PFSK-1 (cell line): ENCODE data around the gene XYLT1.

Experiments
- FOXP2 ChIP-seq: optimal IDR thresholded peaks from 2 replicates; pipeline ENCODE3; 2011; ENCODE audit warnings: borderline replicate concordance, control low read depth, inconsistent platforms; ENCODE audit not compliant: insufficient read depth; ENCODE audit errors: extremely low read length, extremely low read depth
- POLR2AphosphoS5 ChIP-seq: IDR thresholded peaks from 2 replicates; pipeline ENCODE4 v1.6.1; 2012; ENCODE audit warnings: low read depth, mild to moderate bottlenecking, control low read depth, low read length, moderate library complexity
- REST ChIP-seq, 2 experiments: IDR thresholded peaks; 2 replicates each; pipeline versions ENCODE4 v1.6.1 to v1.8.0; 2011 to 2012; ENCODE audit warnings: low read depth in 2 of 2, low read length in 2 of 2, control low read depth in 1 of 2, inconsistent platforms in 1 of 2, mild to moderate bottlenecking in 1 of 2, moderate library complexity in 1 of 2; ENCODE audit not compliant: insufficient read depth in 1 of 2
- SIN3A ChIP-seq: IDR thresholded peaks from 2 replicates; pipeline ENCODE4 v1.6.1; 2012; ENCODE audit warnings: mild to moderate bottlenecking, low read length, moderate library complexity, borderline replicate concordance; ENCODE audit not compliant: insufficient read depth
- TAF1 ChIP-seq: IDR thresholded peaks from 2 replicates; pipeline ENCODE4 v1.6.1; 2012; ENCODE audit warnings: low read length, control low read depth, borderline replicate concordance; ENCODE audit not compliant: insufficient read depth

GRCh38 chr16:17392127-17392856 lies 78.5 kb downstream of the XYLT1 start:
- TF ChIP-seq REST (IDR thresholded peaks at IDR 0.05; ENCODE audit: insufficient read depth in 1 of 2, low read depth in 2 of 2, low read length in 2 of 2) (no peak), POLR2AphosphoS5 (no peak), SIN3A (no peak), TAF1 (no peak), FOXP2 (no peak)
